Activated T-cell treated with anti-CD3 and anti-CD28 coated beads for 24 hours (primary cell): ENCODE results near the gene ARAP1.
A peak's percentile ranks its signal among the peaks of the same experiment; 100 is the strongest.

Source experiments
- DNase-seq: peaks from one replicate; pipeline ENCODE4 v3.0.0-alpha.2; 2020; ENCODE audit warnings: low read depth

Gene ARAP1

DNA sequence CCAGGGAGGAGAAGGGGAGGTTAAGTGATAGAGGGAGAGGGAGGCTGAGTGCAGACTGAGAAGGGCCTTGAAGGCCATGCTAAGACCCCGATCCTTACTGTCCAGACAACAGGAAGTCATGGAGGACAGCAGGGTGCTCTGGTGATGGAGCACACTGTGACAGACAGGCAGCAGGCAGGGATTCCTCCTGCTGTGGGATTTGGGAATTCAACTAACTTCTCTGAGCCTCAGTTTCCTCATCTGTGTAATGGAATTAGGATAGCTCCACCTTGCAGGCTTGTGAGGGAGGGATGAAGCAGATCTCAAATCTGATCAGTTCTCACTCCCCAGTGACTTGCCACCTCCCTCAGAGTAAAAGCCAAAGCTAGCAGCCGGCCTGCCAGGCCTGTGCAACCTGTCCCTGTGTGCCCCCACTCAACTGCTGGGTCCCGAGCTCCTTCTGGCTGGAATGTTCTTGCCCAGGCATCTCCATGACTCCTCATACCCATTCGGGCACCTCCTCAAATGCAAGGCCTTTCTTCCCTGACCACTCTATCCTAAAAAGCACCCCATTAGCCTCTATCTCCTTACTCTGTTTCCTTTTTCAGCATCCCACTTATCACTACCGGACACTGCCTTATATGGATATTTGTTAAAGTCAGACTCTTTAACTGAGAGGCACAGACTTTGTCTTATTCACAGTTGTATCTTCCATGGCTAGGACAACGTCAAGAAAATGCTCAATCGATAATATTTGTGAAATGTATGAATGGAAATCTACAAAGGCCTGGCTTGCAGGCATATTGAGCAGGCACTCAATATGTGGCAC lies 9.5 kb downstream of the ARAP1 start:
- DNase-seq, result no peak

DNA sequence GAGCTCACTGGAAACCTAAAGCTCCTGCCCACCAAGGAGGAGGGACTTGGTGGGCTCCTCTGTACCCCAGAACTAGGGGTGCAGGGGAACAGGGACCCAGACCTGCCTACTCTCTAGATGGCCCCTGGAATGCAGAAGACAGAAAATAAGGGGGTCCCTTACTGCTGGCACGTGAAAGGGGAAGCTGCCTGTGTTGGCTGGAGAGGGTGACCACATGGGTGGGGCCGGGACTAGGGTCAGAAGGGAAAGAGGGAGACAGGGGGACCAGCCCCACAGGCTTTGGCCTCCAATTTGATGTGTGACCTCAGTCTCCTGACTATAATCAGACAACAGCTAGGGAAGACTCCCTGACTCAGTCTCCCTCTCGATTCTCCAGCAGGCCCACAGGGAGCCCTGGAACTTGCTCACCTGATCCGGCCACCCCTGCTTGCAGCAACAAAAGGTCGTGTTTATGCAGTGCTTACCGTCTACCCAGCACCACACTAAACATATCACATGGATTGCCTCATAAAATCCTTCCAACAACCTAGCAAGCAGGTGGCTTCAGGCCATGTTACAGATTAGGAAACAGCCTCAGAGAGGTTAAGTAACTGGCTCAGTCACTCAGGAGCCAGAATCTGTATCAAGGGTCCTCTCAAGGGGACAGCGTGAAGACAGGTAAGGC lies 10.2 kb downstream of the ARAP1 start:
- no peak for DNase-seq

DNA sequence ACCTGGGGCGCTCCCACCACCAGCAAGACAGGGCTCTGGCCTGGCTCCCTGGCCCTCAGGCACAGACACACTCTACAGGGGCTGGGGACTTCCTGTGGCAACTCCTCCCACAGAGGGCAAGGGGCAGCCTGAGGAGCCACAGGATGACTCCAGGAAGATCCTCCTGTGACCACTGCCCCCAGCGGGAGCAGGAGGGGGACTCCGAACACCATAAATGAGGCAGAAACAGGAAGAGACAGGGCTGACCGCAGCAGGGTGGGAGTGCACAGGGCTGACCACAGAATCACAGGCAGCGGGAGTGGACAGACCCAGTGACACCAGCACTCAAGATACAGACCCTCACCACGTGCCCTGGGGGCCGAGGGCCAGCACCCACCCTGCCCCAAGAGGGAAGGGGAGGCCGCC lies 10.8 kb downstream of the ARAP1 start:
- no peak for DNase-seq

DNA sequence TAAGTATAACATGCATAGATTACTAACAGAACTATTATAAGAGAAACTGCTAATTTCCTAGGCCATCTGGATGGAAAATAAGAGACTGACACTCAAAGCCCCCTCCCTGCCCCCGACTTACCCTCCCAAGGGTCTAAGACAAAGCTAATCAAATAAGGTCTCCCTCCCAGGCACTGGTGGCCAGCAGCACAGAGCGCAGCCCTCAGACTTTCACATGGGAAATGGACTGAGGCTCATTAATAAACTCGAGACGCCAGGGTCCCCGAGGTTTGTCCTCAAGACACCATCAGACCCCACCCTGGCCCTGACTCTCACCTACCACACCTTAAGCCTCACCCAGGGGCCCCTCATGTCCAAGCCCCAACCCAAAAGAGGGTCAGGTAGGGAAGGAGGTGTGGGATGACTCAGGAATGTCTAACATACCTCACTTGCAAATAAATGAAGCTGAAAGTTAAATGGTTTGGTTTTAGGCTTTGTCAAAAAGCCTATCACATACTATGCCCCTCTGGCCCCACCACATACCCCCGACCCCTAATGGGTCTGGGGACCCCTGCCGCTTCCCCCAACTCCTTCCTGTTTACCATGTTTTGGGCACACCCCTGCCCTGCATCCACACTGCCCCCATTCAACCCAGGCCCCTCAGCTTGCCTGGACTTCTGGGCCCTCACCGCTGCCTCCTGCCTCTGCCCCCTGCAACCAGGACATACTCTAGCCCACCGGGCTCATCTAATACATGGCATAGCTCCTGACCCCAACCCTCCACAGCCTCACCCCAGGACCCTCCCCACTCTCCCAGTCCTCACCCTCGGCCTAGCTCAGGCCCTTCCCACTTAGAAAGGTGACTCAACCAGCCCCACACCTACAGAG lies 11.4 kb downstream of the ARAP1 start:
- DNase-seq, result no peak

DNA sequence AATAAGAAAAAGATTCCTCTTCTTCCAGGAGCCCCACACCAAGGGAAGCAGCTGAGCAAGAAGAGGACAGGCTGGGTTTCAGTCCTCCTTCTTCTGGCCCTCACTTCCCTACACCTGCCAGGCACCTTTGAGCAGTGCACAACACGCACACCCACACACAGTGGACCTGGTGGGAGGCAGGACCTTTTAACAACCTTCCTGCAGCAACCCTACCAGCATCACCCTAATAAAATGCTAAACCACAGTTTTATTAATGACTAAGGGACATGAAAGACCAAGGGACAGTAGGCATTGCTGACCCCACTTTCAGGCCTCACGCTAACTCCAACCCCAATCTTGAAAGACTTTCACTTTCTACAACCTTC lies 12.2 kb downstream of the ARAP1 start:
- no peak for DNase-seq

DNA sequence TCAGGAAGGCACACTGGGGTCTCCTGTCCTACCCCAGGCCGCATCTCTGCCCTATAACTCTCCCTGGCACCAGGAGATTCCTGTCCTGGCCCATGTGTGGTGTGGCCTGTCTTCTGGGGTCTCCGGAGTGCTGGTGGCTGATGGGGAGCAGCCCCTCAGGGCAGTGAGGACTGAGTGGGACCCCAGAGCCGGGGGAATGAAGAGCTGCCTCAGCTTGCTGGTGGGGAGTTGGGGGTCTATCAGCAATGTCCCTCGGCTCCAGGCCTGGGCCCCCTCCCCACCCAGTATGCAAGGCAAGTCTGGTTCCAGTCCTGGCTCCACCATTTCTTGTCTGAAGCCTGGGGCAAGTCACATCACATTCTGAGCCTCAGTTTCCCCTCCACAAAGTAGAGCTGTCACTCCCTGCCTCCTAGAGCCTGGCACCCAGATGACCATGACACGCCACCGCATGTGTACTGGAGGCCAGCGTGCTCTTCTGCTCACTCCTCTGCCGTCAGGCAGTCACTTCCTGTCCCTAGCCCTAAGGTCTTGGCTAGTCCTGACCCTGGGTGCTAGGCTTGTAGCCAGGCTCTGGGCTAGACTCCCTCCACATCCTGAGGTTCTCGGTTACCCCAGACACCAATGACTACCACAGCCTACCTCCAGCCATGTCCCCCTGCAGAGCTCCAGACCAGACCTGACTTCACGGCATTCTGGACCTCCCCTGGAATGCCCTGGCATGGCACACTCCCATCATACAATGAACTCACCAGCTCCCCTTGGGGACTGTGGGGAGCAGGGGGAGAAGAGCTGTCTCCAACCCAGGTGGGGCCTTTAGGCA lies 12.8 kb downstream of the ARAP1 start:
- DNase-seq, result no peak

DNA sequence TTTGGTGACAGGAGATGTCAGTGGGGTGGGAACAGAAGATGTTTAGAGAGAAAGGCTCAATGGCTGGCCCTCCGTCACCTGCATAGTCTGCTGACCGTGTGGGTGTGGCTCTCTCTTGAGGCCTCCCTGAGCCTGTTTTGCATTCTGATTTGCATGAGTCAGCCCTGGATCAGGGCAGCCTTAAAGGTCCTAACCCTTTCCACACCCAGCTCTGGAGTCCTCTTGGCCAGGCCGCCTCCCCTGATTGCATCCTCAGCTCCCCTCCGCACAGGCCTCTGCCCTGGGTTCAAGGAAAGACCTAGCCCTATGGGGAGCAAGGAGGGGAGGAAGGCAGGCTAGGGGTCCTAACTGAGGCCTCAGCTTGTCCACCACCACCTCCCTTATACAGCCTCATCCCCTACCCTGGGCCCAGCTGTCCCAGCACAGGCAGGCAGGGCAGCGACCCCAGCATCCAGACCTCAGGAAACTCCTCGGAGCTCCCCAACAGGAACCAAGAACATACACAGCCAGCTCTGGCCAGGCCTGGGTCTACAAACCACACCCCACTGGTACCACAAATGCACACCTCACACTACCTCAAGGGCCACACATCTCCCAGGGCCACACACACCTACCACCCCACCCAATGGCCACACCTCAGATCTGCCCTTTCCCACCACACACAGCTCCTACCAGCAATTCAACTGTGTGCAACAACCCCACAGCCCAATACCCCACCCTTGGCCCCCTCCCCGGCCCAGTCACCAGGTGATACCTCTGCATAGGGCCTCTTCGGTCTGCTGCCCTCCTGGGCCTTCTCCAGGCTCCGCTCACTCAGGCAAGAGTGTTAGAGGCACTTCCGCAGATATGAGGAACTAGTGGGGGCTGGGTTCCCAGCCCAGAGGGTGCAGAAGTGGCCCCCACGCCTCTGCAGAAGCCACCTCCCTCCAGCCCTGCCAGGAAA lies 13.7 kb downstream of the ARAP1 start:
- DNase-seq, result no peak

DNA sequence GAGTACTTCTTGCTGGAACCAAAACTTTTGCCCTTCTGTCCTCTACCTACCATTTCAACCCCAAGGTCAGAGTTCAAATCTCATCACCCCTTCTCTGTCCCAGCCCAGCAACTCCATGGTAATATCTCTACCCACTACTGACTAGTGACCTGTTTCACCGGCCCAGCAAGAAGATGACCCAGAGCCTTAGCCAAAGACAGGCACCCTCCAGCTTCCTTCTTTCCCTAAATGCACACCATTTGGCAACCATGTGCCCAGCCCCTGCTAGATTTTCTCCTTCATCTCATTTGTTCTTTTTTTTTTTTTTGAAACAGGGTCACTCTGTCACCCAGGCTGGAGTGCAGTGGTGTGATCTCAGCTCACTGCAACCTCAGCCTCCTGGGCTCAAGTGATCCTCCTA lies 14.9 kb downstream of the ARAP1 start:
- no peak for DNase-seq

DNA sequence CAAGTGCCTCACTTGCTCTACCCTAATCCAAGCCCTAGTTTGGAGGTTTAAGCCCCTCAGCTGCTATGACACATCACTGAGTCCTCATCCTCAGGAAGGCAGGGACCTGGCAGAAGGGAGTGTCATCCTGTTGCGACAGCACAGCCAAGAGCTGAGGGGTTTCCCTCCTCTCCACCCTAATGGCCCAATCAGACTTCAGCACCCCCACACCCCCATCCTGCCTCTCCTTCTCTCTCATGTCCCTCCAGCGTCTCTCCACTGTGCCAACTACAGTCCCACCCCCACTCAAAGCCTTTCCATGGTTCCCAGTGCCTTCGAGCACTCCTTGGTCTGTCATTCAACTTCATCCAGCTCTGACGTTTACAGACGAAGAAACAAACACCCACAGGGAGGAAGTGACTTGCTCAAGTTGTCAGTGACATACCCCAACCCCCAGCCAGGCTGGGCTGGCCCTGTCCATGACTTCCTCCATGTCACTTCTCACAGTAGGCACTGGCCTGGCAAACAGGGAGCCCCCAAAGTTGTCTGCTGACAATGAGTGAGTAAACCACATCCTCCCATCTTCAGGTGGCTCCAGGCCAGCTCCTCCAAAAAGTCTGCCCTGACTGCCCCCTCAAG lies 15.6 kb downstream of the ARAP1 start:
- DNase-seq, result peak; percentile 39

DNA sequence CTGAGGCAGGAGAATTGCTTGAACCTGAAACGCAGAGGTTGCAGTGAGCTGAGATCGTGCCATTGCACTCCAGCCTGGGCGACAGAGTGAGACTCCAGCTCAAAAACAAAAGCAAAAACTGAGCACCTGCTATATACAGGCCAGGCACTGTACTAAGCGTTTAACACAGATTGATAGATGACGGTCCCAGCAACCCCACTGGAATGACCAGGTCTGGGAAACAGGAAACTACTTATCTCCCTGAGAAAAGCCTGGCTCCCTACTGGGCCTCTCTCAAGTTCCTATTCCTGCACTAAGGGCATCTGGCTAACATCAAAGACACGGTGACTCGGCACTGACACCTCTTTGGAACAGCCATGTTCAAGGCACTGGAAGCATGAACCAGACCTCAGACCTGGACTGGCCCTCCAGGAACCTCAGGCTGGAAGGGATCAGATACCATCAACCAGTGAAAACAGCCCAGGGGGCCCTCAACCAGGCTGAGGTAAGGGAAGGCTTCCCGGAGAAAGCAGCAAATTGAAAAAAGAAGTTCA lies 16.6 kb downstream of the ARAP1 start:
- DNase-seq, result no peak

DNA sequence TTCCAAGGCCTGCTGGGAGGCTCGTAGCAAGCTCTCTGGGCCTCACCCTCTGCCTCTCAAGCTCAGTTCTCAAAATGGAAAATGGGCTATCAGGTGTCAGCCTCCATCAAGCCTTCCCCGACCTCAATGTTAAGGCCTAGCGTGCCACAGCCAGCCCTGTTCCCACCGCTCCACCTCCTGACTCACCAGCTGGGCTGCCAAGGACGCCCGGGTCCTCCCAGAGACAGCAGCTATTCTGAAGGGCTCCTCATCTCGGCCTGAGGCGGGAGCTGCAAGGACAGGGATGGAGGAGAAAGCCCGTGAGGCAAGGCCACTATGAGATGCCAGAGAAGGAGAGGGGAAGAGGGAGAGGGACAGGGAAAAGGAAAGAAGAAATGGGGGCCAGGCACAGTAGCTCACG lies 19.9 kb downstream of the ARAP1 start:
- no peak for DNase-seq

DNA sequence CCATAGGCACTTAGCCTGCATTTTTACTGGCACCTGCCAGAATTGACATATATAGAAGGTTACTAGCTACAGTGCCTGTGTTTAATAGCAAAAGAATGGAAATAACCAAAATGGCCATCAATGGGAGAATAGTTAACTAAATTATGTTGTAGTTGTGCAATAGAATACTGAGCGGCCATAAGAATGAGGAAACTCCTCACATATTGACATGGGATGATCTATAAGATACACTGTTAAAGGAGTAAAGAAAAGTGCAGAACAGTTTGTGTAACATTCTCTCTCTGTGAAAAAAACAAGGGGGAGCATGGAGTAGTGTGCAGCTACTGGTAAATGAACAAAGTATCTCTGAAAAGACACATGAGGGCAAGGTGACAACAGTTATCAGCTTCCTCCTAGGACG lies 21.5 kb downstream of the ARAP1 start:
- no peak for DNase-seq

DNA sequence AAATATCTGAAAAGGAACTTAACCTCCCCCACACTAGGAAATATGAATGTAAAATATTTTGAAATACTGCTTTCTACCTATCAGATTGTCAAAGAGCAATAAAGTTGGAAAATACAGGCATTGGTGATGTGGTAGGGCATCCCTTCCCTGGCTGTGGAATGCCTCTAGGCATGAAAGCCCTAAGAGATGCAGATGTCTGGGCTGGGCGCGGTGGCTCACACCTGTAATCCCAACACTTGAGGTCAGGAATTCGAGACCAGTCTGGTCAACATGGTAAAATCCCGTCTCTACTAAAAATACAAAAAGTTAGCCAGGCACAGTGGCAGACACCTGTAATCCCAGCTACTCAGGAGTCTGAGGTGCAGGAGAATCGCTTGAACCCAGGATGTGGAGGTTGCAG lies 22.0 kb downstream of the ARAP1 start:
- DNase-seq, result no peak

DNA sequence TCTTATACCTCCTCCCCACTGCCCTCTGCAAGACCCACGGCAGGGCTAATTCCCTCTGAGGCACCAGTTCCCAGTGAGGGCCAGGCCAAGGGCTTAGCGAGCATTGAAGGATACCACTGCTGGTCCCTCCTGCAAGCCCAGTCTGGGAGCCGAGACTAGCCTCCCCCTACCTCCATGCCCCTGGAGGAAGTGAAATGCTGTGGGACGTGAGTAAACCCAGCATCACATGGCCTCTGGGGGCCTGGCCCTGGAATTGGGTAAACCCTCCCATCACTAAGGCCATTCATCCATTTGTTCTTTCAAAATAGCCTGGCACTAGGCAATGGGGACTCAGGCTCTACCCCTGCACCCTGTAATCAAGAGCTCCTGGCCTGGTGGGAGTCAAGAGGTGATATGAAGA lies 24.7 kb downstream of the ARAP1 start:
- no peak for DNase-seq

DNA sequence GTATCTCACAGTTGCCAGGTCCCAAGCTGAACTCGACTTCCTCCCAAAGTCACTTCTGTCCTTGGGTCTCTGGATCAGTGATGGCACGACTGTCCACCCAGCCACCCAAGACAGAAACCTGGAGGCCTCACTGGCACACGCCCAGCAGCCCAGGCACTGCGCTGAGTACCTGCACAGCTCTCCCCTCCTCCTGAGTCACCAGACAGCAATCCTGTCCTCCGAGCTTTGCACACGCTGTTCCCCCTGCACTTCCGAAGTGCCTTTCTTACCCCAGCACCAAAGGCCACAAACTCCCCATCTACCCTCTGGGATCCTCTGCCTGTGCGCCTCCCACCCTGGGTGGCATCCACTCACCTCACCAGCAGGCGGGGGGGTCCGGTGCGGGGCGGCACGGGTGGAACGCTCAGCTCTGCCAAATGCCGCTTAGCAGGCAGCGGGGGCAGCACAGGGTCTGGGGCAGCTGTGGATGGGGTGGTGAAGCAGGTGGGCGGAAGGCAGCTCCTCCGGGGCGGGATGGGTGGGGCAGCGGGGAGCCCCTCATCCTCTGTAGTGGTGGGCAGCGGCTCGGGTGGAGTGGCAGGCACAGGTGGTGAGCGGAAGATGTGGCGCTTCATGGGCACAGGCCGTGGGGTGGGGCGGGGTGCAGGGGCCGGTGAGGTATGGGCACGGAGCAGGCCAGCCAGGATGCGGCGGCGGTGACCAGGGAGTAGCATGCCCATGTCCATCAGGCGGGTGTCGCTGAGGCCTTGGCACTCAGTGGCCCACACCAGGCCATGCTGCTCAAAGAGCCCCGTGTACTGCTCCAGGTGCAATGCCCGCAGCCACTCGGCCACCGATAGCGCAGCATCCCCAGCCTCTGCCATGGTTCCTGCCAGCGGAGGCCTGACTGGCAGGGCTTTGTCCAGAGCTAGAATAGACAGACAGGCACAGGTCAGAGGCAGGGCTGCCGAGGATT lies 25.7 kb downstream of the ARAP1 start:
- no peak for DNase-seq

DNA sequence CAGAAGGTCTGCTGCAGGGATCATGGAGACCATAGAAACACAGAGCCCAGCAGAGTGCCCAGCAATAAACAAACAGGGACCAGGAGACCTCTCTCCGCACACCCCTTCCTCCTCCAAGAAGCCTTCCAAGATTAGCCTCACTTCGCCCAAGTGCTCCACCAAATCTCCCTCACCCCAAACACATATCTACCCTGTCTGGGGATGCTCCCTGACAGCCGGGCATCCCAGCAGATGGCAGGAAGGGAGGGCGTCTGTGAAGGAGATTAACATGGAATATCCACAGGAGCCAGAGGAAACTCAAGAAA lies 26.5 kb downstream of the ARAP1 start:
- no peak for DNase-seq

DNA sequence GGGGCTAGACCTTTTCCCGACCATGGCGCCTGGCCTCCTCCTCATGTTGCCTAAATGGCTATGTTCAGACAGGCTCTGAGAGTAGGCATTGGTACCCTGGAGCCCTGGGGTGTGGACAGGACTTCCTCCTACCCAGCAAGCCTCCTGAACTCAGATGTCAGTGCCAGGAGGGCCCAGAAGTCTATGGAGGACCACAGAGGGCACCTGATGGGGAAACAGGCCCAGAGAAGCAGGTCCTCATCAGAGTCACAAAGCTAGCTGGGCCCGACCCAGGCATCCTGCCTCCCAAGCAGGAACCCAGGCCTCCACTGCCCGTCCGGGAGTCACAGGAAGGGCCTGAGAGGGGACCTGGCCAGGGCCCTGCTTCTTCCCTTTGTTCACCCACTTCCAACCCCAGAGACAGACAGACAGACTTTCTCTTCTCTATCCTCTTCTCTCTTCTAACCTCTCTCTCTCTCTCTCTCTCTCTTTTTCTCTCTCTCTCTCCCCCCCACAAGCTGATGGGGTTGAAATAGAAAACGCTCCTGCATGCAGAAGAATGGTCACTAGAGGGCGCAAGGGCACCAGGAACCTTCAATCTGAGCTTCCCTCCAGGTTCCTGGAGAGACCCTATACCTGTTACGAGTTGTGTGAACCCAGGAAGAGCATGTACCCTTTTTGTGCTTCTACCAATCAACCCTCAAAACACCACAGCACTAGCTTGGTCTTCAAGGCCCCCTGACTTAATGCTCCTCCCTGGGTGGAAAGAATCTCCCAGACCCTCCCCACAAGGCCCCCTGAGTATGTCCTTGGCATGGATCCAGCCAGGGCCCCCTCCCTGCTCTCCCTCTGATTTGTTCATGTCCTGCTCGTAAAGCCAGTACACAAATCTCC lies 27.1 kb downstream of the ARAP1 start:
- DNase-seq, result peak; percentile 73

DNA sequence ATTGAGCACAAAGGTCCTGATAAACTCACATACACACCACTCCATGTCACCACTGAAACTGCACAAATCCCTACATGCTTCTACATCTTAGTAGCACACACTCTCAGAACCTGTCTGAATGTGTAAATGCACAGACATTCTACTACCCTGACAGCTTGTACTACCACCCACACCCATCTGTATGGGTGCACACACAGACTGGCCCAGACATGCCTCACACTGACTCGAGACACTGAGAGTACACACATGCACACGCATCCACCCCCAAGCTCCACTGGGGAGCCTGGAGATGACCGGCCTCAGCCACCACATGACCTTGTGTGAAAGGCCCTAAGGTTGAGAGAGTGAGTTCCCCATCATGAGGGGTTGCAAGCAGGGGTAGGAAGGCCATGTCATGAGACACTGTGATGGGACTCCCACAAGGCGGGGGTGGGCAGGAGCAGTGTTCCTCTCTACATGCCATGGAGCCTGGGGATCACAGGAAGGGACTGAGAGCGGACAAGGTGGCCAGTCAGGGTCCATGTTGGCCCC lies 28.1 kb downstream of the ARAP1 start:
- no peak for DNase-seq
